ENCODE data around the gene REV3L.

The REV3L gene

DNA sequence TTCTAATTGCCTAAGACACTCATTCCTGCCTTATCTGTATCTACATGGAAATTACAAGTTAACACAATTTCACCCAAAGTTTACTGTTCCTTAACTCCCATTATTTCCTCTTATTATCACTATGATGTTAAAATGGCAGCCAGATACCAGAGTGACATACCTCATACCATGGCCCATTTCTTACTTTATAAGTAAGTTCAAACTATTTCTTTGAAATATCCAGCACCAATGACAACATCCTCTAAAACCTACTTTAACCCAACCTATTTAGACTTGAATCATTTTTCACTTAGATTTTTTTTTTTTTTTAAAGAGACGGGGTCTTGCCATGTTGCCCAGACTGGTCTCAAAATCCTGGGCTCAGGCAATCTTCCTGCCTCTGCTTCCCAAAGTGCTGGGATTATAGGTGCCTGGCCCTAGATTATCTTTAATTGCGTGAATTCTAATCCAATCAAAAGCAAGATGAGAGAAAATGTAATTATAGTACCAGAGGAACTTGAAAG, 10.0 kb downstream of the REV3L start:
- DNase-seq (ENCODE audit: low read depth in 1 of 2, low spot score in 1 of 2), result no peak
- no peak for TF ChIP-seq JUND (IDR thresholded peaks at IDR 0.05; ENCODE audit: low read depth)
- in situ Hi-C loops (cut with HindIII; ENCODE audit: low pct_unique_long_range_greater_than_20kb, low sequenced_read_pairs), result no loop called here

DNA sequence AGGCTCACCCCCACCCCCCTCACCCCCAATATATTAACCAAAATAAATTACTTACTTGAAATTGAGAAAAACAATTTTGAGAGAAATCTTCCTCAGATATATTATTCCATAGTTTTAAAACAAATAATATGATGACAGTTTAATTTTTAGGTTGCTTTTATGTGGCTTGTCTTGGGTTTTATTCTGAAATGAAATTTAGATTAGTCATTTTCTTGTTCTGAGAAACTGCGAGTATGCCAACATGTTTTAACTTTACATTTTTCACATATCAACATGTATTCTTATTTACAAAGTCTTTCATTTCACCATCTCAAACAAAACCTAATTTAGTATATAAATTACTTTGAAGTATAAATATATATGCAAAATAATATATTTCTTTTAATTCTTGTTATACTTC, 11.1 kb downstream of the REV3L start:
- no peak for TF ChIP-seq JUND (IDR thresholded peaks at IDR 0.05; ENCODE audit: low read depth)
- in situ Hi-C loops (cut with HindIII; ENCODE audit: low pct_unique_long_range_greater_than_20kb, low sequenced_read_pairs), result no loop called here
- DNase-seq (ENCODE audit: low read depth in 1 of 2, low spot score in 1 of 2), result no peak

DNA sequence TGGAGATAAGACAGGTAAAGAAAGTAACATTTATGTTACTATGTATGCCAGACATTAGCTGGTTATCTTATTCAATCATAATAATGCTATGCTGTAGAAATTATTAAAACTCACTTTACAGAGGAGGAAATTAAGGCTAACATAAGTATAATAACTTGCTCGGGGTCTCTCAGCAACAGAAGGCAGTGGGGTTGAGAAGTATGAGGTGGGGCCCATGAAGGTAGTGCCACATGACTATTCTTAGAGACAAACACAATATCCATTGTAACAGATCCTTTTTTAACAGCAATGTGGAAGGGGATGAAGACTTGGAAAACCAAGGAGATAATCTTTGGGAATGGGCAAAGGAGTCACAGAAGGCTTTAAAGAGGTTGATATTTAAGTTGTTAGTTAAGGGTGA, 11.5 kb downstream of the REV3L start:
- no peak for DNase-seq (ENCODE audit: low read depth in 1 of 2, low spot score in 1 of 2)
- in situ Hi-C loops (cut with HindIII; ENCODE audit: low pct_unique_long_range_greater_than_20kb, low sequenced_read_pairs), result no loop called here
- TF ChIP-seq JUND (IDR thresholded peaks at IDR 0.05; ENCODE audit: low read depth), result no peak

DNA sequence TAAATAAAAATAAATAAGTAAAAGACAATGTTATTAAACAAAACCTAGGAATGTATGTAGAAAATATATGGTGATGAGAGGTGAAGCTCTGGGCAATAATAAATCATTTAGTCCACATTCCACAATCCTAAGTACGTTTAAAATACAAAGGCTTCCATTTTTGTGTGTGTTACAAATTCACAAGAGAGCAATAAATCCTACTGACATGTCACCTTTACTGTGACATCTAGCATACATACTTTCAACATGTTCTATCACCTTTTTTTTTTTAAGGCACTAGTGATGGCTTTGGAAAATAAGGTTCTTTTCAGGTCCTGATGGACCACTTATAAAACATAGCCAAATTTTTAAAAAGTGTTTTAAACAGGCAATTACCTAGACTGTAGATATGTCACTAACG, 12.0 kb downstream of the REV3L start:
- no peak for TF ChIP-seq JUND (IDR thresholded peaks at IDR 0.05; ENCODE audit: low read depth)
- no peak for DNase-seq (ENCODE audit: low read depth in 1 of 2, low spot score in 1 of 2)
- in situ Hi-C loops (cut with HindIII; ENCODE audit: low pct_unique_long_range_greater_than_20kb, low sequenced_read_pairs), result no loop called here

DNA sequence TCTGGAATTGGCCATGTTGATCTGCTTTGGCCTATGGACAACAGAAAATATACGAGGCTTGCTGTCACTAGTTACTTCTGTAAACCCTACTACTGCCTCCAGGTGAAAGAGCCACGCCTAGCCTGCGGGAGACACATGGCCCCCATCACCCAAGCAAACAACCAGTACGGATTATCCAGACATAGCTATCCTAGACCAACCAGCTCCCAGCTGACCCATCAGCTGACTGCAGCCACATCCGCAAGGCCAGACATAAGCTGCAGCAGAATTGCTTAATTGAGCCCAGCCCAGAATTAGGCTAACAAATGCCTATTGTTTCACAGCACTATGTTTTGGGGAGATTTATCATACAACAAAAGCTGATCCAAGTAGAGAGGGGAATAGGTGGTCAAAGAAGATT, 13.5 kb downstream of the REV3L start:
- TF ChIP-seq JUND (IDR thresholded peaks at IDR 0.05; ENCODE audit: low read depth), result no peak
- in situ Hi-C loops (cut with HindIII; ENCODE audit: low pct_unique_long_range_greater_than_20kb, low sequenced_read_pairs), result no loop called here
- DNase-seq (ENCODE audit: low read depth in 1 of 2, low spot score in 1 of 2), result no peak

DNA sequence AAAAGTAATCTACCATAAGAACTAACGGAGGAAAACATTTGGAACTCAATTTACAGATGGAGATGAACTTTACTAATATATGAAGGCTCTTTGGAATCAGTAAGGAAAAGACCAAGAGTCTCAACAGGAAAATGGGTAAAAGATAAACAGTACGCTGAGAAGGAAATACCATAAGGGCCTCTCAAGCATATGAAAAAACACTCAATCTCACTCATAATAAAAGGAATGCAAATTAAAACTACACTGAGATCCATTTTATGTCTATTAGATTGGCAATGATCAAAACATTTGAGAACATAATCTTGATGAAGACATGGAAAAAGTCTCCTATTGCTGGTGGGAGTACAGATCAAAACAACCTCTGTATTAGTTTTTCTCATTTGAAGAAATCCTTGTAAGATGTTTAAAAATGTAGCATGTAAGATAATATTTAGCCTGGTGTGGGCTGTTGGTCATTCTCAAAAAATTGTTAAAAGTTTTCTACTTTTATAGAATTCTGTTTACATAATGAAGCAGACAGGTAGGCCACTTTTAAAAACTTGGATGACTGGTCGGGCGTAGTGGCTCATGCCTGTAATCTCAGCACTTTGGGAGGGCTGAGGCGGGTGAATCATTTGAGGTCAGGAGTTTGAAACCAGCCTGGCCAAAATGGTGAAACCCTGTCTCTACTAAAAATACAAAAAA, 14.5 kb downstream of the REV3L start:
- no peak for DNase-seq (ENCODE audit: low read depth in 1 of 2, low spot score in 1 of 2)
- TF ChIP-seq JUND (IDR thresholded peaks at IDR 0.05; ENCODE audit: low read depth), result no peak
- in situ Hi-C loops (cut with HindIII; ENCODE audit: low pct_unique_long_range_greater_than_20kb, low sequenced_read_pairs), result no loop called here

DNA sequence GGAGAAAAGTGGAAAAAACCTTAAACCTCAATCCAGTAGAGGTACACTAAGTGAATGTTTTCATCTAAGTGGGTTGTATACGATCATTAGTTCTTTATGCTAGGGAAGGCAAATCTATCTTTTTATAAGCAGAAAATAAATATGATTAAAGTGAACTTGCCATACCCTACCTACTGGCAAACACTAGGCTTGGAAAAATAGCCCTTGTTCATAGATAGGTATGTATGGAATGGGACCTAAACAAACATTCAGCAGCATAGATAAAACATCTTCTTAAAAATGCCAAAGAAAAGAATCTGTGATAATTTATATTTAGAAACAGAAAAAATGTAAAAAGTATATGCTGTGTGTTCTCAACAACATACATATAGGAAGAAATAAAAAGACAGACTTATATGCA, 18.8 kb downstream of the REV3L start:
- in situ Hi-C loops (cut with HindIII; ENCODE audit: low pct_unique_long_range_greater_than_20kb, low sequenced_read_pairs), result no loop called here
- TF ChIP-seq JUND (IDR thresholded peaks at IDR 0.05; ENCODE audit: low read depth), result no peak
- DNase-seq (ENCODE audit: low read depth in 1 of 2, low spot score in 1 of 2), result no peak

DNA sequence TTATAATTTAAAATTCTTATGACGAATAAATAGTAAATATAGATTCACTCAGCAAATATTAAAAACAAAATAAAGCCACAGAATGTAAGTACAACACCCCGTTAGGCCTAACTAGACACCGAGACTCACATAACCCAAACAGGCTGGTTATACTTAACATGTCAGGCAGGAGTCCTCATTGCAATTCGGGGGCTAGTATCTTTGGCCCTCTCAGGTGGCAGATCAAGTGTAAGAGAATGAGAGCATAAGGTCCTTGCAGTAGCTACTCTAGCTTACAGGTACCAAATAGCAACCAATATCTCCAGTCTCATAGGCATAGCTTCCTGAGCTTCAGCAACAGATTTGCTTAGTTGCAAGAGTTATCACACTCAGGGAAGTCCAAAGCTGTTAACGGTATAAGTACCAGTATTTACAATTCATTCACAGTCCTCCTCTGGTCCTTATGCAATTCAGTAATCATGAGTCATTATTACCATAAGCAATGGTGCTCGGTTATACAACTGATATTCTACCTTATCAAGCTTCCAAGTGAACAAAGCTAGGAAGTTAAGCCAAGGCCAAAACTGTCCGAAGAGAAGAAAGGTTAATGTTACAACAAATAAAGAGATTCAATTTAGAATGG, 20.1 kb downstream of the REV3L start:
- no peak for TF ChIP-seq JUND (IDR thresholded peaks at IDR 0.05; ENCODE audit: low read depth)
- in situ Hi-C loops (cut with HindIII; ENCODE audit: low pct_unique_long_range_greater_than_20kb, low sequenced_read_pairs), result no loop called here
- DNase-seq (ENCODE audit: low read depth in 1 of 2, low spot score in 1 of 2), result no peak

DNA sequence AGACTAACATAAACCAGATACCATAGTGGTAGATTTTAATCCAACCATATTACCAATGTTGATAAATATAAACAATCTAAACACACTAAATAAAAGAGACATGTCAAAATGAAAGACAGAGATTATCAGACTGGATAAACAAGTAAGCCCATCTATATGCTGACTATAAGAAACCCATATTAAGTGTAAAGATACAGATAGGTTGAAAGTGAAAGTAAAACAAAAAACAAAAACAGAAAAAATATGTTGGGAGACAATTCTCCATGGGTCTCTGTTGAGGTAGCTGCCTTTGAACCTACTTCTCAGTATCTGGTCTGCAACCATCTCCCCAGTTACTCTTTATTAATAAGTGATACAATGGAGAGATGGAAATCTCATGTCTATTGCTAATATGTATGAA, 21.2 kb downstream of the REV3L start:
- no peak for TF ChIP-seq JUND (IDR thresholded peaks at IDR 0.05; ENCODE audit: low read depth)
- in situ Hi-C loops (cut with HindIII; ENCODE audit: low pct_unique_long_range_greater_than_20kb, low sequenced_read_pairs), result no loop called here
- DNase-seq (ENCODE audit: low read depth in 1 of 2, low spot score in 1 of 2), result no peak

DNA sequence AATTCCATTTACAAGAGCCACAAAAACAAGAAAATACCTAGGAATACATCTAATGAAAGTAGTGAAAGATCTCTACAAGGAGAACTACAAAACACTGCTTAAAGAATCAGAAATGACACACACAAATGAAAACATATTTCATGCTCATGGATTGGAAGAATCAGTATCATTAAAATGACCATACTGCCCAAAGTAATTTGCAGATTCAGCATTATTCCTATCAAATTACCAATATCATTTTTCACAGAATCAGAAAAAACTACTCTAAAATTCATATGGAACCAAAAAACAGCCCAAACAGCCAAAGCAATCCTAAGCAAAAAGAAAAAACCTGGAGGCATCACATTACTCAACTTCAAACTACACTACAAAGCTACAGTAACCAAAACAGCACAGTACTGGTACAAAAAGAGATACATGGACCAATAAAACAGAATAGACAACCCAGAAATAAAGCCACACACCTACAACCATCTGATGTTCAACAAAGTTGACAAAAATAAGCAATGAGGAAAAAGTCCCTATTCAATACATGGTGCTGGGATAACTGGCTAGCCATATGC, 24.3 kb downstream of the REV3L start:
- in situ Hi-C loops (cut with HindIII; ENCODE audit: low pct_unique_long_range_greater_than_20kb, low sequenced_read_pairs), result no loop called here
- DNase-seq (ENCODE audit: low read depth in 1 of 2, low spot score in 1 of 2), result no peak
- TF ChIP-seq JUND (IDR thresholded peaks at IDR 0.05; ENCODE audit: low read depth), result no peak

DNA sequence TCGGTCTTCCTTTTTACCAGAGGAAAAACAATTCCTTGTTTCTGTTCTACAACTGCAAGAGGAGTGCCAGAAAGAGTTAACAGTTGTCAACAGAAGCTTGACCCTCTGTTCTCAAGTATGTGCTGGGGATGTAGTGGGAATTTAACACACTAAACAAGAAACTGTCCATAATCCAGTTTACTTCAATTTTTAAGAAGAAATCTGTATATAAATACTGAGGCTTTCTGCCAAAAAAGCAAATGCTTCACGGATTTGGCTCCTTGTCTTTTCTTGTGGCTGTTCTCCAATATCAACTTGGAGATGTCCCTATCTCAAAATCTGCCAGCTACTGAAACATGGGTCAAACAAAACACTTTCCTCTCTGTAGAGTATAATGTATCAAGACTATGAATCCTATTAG, 26.8 kb downstream of the REV3L start:
- in situ Hi-C loops (cut with HindIII; ENCODE audit: low pct_unique_long_range_greater_than_20kb, low sequenced_read_pairs), result no loop called here
- no peak for TF ChIP-seq JUND (IDR thresholded peaks at IDR 0.05; ENCODE audit: low read depth)
- DNase-seq (ENCODE audit: low read depth in 1 of 2, low spot score in 1 of 2), result no peak

DNA sequence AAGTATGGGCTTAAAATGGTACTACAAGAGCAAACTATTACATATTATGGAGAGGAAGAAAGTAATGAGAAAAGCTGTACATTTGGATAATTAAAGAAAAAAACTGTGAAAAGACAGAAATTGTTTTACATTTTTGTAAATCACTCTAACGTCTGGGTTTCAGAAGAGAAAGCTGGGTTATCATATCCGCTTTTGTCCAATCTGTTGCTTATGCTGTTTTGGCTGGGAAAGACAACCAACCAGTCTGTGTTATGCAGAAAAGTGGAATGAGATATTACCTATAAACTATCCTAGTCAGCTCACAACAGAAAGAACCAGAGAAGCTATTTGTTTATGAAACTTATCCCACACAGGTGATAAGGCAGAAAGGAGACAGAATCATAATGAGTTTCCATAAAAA, 32.4 kb downstream of the REV3L start:
- no peak for DNase-seq (ENCODE audit: low read depth in 1 of 2, low spot score in 1 of 2)
- TF ChIP-seq JUND (IDR thresholded peaks at IDR 0.05; ENCODE audit: low read depth), result no peak
- in situ Hi-C loops (cut with HindIII; ENCODE audit: low pct_unique_long_range_greater_than_20kb, low sequenced_read_pairs), result no loop called here

DNA sequence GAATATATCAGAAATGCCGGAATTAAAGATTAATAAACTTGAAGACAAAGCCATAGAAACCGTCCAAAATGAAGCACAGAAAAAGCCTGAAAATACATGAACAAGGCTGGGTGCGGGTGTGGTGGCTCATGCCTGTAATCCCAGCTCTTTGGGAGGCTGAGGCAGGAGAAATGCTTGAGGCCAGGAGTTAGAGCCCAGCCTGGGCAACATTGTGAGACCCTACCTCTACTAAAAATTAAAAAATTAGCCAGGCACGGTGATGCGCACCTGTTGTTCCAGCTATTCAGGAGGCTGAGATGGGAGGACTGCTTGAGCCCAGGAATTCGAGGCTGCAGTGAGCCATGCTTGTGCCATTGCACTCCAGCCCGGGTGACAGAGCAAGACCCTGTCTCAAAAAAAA, 32.9 kb downstream of the REV3L start:
- in situ Hi-C loops (cut with HindIII; ENCODE audit: low pct_unique_long_range_greater_than_20kb, low sequenced_read_pairs), result no loop called here
- no peak for TF ChIP-seq JUND (IDR thresholded peaks at IDR 0.05; ENCODE audit: low read depth)
- DNase-seq (ENCODE audit: low read depth in 1 of 2, low spot score in 1 of 2), result no peak
